Endothelial cell of coronary artery (primary cell): ENCODE data around the gene PLA2G2E. TPM values are rescaled to one million over a fixed set of nuclear protein-coding genes. Genes with fewer than 3 reads are reported as not detected.

ENCODE experiments used
- total RNA-seq: library from RNA; depleted of rRNA; stranded (reverse); fragments of >200 nt; gene quantifications from 2 replicates; pipeline ENCODE4 v1.2.3, GENCODE V29; 2014

PLA2G2E gene, protein sequence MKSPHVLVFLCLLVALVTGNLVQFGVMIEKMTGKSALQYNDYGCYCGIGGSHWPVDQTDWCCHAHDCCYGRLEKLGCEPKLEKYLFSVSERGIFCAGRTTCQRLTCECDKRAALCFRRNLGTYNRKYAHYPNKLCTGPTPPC
- total RNA-seq: not detected in 2 replicates

GRCh38 chr1:19923137-19923952 lies at the start of gene PLA2G2E:
Gene PLA2G2E, minus strand, starts transcription at chr1:19923617. Its CDS starts 58 bp downstream, at chr1:19923559.

DNA sequence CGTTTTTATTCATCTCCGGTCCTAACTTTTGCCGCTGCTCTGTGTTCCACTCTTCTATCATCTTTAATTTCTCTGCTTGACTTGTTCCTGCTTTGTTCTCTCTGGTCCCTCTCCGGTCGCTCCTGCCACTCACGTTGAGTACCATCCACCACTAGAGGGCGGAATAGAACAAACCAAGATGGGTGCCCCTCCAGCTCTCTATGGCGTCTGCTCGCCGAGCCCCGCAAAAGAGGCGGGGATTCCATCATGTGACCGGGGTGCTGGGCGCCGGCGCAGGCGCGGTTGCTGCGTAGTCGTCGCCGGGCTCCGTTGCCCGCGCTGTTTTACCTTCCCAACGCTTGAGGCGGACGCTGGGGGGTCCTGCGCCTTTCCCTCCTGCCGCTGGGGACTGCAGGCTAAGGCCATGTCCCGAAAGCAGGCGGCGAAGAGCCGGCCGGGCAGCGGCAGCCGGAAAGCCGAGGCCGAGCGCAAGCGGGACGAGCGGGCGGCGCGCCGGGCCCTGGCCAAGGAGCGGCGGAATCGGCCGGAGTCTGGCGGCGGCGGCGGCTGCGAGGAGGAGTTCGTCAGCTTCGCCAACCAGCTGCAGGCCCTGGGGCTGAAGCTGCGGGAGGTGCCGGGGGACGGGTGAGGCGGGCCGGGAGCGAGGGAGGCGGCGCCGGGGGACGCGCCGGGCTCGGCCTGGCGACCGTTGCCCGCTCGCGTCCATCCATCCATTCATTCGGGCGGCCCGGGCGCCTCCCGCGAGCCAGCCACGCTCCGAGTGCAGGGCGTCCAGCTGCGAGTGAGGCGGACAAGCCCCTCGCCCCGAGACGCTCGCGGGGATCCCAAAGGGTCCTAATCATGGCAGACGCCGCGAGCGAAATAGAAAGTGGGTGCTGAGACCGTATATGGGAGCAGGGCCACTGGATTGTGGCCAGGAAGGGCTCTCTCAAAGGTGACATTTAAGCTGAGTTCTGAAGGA lies 41.0 kb downstream of the PLA2G2E start, which contains the start of gene OTUD3:
TSS of gene OTUD3 (plus strand) at position 285 of the 961 bp plus-strand sequence. CDS start at position 404, 119 bp downstream.

Other genes with a start within 250 kb of the PLA2G2E start
- gene TMCO4, start 123.7 kb downstream of the PLA2G2E start, total RNA-seq: 6.5 and 6.9 TPM in 2 replicates
- gene RNF186, start 108.3 kb downstream of the PLA2G2E start, total RNA-seq: not detected in 2 replicates
- 6.2 and 6.7 TPM in 2 replicates for gene OTUD3, start 41.2 kb downstream of the PLA2G2E start, total RNA-seq
- gene PLA2G2A, start 56.0 kb upstream of the PLA2G2E start, total RNA-seq: not detected in 2 replicates
- 0.63 and 1.4 TPM in 2 replicates for gene PLA2G5, start 146.6 kb upstream of the PLA2G2E start, total RNA-seq
- not detected in 2 replicates for gene PLA2G2D, start 195.9 kb upstream of the PLA2G2E start, total RNA-seq
- not detected in 2 replicates for gene PLA2G2F, start 215.7 kb upstream of the PLA2G2E start, total RNA-seq